Activated CD8-positive, alpha-beta memory T cell treated with anti-CD3 and anti-CD28 coated beads for 1 hour (primary cell): ENCODE data around the gene ST8SIA3.

Source experiments
- DNase-seq, 2 donors: peaks; one replicate each; pipeline ENCODE4 v3.0.0-alpha.2; 2020; ENCODE audit warnings: low read depth in 1 of 2; ENCODE audit errors: extremely low read depth in 1 of 2

ST8SIA3 gene, protein sequence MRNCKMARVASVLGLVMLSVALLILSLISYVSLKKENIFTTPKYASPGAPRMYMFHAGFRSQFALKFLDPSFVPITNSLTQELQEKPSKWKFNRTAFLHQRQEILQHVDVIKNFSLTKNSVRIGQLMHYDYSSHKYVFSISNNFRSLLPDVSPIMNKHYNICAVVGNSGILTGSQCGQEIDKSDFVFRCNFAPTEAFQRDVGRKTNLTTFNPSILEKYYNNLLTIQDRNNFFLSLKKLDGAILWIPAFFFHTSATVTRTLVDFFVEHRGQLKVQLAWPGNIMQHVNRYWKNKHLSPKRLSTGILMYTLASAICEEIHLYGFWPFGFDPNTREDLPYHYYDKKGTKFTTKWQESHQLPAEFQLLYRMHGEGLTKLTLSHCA

DNA sequence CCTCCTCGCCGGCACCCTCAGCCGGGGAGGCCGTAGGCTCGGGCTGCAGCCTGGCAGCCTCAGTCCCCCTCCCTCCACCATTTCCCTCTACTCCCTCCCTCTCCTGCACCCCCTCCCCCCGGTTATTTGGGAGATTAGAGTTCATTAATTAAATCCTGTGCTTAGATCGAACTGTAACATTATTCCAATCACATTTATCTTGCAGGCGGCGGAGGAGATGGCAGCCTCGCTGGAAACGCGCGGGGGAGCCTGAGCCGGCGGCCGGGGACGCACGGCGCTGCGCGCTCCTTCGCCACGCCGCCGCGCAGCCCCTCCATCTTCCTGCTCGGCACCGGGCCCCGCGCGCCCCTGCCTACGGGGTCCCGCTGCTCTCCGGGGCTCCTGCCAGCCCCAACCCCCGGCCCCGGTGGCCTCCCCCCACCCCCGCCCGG, at the start of gene ST8SIA3:
Gene ST8SIA3, plus strand, starts transcription at position 287 of the 431 bp plus-strand sequence. CDS start 290 bp downstream, outside the sequence.
- DNase-seq = no peak

DNA sequence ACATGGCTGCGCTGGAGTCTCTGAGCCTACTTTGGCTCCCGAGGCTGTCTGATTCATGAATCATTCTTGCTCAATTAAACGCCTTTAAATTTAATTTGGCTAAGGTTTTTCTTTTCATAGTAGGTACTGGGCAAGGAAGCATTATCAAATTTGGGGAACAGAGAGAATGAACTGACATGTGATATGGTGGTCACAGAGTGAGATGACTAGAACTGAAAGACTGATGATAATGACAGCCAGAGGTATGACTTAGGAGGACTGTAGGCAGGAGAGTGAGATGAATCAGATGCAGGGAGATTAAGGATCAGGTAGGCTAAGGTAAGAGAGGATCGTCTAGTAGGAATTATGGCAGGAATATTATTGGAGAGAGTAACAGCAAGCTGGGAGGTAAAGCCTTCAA, 40.9 kb upstream of the ST8SIA3 start:
- no peak for DNase-seq

DNA sequence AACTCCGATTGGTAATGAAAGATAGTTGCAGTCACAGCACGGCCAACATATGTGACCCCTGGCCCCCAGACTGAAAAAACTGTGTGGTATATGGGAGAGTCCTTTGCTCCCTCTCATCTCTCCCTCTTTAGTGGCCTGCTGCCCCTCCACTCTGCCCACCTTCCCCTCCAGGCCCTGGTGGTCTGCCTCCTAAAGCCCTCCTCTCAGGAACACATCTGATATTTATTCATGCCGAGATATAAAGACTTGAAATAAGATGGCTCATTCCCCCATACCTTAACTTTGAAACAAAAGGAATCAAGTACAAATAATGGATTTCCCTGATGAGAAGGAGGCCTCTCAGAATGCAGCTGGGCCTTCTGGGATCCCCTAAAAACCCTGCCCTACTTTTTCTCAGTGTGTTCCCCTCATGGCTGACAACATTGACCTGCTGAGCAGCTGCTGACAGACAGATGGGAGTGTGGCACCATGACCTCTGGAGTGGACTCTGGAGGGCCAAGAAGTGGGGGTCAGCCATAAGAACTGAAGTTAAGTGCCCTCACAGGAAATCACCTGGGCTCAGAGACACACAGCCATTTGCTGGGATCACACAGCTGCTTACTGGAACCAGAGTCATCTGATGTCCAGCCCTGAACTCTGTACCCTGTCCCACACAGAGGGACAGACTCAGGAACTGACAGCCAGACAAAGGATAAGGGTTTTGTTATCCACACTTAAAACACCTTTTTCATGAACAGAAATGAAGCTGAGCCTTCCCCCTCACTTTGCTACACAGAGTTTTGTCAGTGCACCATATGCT, 39.8 kb upstream of the ST8SIA3 start:
- no peak for DNase-seq

- no peak for DNase-seq
These were observed 31.8 kb upstream of the ST8SIA3 start for GRCh38 chr18:57320603-57321002.

GRCh38 chr18:57325491-57326166, 26.7 kb upstream of the ST8SIA3 start:
- no peak for DNase-seq

DNA sequence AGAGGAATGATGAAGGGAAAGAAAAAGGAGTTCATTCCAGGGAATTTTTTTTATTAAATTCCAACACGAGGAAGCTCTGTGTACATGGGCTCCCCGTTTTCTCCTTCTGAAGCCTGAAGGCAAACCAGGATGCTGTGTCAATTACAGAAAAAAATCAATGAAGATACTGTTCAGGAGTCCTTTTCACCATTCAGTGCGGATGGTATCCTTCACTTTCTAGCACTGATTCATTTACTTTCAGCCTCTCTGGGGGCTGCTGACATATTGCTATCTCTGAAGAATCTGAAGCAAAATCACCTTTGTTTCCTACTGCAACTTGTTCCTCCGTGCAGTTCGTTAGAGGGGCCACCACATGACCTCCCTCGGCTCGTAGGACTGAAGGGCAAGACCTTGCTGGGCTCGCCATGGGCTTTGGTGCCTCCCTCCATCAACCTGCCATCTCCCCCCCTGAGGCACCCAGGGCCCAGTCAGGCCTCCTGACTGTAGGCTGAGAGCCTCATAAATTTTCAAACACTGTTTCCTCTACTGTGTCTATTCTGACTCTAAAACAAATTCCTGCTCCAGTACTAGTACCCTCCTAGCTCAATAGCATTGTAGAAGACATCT, 25.5 kb upstream of the ST8SIA3 start:
- no peak for DNase-seq

GRCh38 chr18:57328665-57329064, 23.7 kb upstream of the ST8SIA3 start:
- no peak for DNase-seq

DNA sequence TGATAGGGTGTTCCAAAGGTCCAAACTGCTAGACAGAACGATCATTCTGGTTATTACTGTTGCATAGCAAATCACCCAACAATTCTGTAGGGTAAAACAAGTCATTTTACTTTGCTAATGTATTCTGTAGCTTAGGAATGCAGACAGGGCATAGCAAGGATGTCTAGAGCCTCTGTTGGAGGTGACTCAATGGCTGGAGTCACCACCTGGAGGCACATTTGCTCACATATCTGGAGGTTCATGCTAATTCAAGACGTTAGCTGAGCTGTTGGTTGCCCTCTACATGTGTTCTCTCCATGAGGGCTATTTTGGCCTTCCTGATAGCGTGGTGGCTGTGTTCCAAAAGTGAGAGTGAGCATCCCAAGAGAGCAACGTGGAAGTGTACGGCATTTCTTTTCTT, 22.5 kb upstream of the ST8SIA3 start:
- DNase-seq = no peak

- DNase-seq = no peak
These were observed 20.6 kb upstream of the ST8SIA3 start for GRCh38 chr18:57331718-57332117.

GRCh38 chr18:57333940-57334339, 18.4 kb upstream of the ST8SIA3 start:
- no peak for DNase-seq

DNA sequence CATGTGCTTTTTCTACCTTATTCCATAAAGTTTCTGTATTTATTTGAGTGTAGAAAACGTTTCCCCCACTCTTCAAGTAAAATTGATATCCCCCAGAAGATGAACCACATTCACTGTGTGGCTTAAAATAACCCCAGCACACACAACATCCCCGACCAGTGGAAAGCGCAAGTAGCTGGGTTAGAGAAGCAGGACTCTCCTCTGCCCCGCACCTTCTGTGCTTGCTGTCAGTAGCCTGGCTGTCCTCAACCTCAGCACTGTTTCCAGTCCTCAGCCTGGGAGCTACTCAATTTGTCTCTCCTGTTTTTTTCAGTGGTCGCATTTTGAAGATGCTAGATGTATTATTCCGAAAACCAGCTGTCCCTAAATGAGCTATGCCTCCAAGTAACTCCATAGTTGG, 18.0 kb upstream of the ST8SIA3 start:
- no peak for DNase-seq

DNA sequence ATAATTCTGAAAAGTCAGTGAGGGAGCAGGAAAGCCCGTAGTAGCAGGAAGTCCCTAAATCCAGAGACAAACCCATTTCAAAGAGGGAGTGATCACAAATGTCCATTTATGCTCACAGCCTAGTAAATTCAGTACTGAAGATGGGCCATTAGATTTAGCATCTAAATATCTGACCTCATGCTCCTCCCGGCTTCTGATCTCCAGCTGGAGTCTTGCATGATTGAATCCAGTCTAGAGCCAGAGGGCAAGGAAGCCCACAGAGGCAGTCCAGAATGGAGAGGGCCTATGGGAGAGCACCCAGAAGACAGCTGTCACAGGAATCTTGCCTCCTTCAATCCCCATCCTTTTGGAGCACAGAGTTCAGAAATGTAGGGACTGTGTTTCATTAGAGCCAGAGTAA, 16.0 kb upstream of the ST8SIA3 start:
- DNase-seq = no peak

DNA sequence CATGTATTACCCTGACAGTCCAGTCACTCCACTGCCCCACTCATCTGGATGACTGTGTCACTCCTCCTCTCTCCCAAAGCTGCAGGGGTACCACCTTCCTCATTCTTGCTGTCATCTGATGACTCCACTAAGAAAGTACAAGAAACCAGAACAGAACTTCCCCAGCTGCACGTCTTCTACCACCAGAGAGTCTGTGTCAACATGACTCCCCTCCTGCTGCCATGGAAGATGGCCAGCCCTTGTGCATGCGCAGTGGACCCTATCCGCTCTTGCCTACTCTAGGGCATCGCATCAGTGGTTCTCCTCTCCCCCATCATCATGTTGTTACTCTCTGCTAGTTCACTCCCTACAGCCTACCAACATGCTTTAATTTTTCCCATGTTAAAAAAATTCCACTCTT, 14.5 kb upstream of the ST8SIA3 start:
- DNase-seq = no peak

- no peak for DNase-seq
These were observed 8.5 kb upstream of the ST8SIA3 start for GRCh38 chr18:57343833-57344232.

GRCh38 chr18:57346876-57347275, 5.5 kb upstream of the ST8SIA3 start:
- no peak for DNase-seq

GRCh38 chr18:57347784-57348183, 4.6 kb upstream of the ST8SIA3 start:
- DNase-seq = no peak

DNA sequence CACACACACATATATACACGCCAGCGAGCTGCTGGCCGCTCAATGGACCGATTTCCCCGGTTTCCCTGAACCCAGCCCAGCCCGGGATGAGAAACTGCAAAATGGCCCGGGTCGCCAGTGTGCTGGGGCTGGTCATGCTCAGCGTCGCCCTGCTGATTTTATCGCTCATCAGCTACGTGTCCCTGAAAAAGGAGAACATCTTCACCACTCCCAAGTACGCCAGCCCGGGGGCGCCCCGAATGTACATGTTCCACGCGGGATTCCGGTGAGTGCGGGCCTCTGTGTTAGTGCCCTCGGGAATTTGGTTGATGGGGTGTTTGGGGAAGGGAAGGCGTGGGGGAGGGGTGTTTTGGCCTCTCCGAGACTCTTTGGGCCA, 392 bp downstream of the ST8SIA3 start:
- no peak for DNase-seq

DNA sequence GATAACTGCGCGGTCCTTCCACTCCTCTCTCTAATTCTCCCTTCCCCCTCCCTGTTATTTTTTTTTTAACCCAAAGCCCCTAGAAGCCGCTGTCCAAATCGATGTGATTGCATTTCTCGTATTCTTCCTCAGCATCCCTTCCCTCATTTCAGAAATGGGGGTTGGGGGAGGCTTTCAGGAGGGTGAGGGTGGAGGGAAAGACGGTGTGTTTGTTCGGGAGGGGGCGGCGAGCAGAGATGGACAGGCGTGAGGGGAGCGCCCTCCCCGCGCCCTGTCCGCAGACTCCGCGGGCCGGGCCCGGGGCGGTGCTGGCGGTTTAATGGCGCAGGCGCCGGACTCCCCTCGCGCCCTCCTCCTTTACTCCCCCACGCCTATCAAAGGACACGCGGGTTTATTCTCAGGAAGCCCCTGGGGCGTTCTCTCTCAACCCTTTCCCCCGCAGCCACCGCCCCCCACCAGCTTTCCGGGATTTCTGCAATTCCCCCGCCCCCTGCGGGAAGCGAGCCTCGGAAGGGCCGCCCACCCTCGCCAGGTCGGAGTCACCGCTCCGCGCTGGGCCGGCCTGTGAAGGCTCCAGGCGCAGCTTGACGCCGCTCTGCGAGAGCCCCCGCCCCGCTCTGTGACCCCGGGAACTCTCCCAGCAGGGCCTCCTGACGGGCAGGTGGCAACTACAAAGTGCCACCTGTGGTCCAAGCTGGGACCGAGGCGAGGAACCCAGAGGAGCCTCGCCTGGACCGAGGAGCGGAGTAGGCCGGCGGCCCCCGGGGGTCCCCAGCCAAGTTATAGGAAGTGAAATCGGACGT, 981 bp downstream of the ST8SIA3 start:
- no peak for DNase-seq

- no peak for DNase-seq
These were observed 1.6 kb downstream of the ST8SIA3 start for GRCh38 chr18:57353940-57354461.

DNA sequence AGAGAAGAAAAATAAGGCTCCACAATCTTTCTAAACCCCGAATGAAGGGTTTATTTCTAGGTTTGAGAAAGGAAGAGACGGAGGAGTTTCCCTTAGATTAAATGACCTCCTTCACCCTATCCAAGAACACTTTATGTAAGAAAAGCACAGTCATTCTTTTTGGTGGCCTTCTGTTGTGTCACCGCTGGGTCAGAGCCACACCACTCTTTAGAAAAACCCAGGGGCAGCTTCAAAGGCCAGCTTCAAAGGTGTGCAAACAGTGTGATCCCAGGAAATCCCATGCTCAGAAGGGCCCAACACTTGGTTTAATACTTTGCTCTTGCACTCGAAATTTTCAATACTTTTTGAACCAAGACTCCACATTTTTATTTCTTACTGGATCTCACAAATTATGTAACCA, 7.1 kb downstream of the ST8SIA3 start:
- DNase-seq = no peak
